SJCRH30 (cell line): ENCODE results near the gene ADH6. TPM values are rescaled to one million over a fixed set of nuclear protein-coding genes. Genes with fewer than 3 reads are reported as not detected.
"Not testable (repeated sequence)": the region's sequence is repeated elsewhere in the genome, so short reads cannot be mapped to it uniquely, and the experiment has no call there.

Experiments used
- DNase-seq, 2 experiments: peaks; one replicate each; pipeline ENCODE4 v3.0.0-alpha.2; 2015 to 2020
- H3K27ac ChIP-seq: fragments of 250-450 bp; sonication (Bioruptor Pico); 2 replicates; pipeline ENCODE4 v1.5.1; 2020; ENCODE audit warnings: mild to moderate bottlenecking, moderate library complexity
- H3K27me3 ChIP-seq: fragments of 250-450 bp; sonication (Bioruptor Pico); 2 replicates; pipeline ENCODE4 v1.5.1; 2020; ENCODE audit warnings: mild to moderate bottlenecking, moderate library complexity
- H3K36me3 ChIP-seq: fragments of 250-450 bp; sonication (Bioruptor Pico); 2 replicates; pipeline ENCODE4 v1.5.1; 2020; ENCODE audit warnings: mild to moderate bottlenecking, moderate library complexity
- H3K4me1 ChIP-seq: fragments of 250-450 bp; sonication (Bioruptor Pico); 2 replicates; pipeline ENCODE4 v1.5.1; 2020; ENCODE audit warnings: mild to moderate bottlenecking, moderate library complexity
- H3K4me3 ChIP-seq: fragments of 250-450 bp; sonication (Bioruptor Pico); 2 replicates; pipeline ENCODE4 v1.5.1; 2020; ENCODE audit warnings: mild to moderate bottlenecking, moderate library complexity
- H3K9me3 ChIP-seq: fragments of 250-450 bp; sonication (Bioruptor Pico); replicated peaks from 2 replicates; pipeline ENCODE4 v1.5.1; 2020; ENCODE audit warnings: mild to moderate bottlenecking, moderate library complexity
- total RNA-seq: library from RNA; depleted of rRNA; stranded (reverse); fragments of >200 nt; shearing (Covaris generic); gene quantifications from 2 replicates; pipeline ENCODE4 v1.2.3, GENCODE V29; 2014; rRNA removed

Gene ADH6
- not detected in 2 replicates for total RNA-seq

- Histone ChIP-seq H3K4me3 (no peak within 1 kb of the TSS), H3K9me3 (no peaks in the 10 kb centered on the region), H3K36me3 (no peaks in the 10 kb centered on the region), H3K27ac (no peak within 1 kb of the TSS), H3K4me1 (no peaks in the 10 kb centered on the region), H3K27me3 (no peaks in the 10 kb centered on the region)
- no peak for DNase-seq
Observed at GRCh38 chr4:99219072-99219471, at the start of gene ADH6. Gene ADH6 (minus strand): TSS chr4:99219246. CDS start chr4:99219152, 94 bp downstream.

DNA sequence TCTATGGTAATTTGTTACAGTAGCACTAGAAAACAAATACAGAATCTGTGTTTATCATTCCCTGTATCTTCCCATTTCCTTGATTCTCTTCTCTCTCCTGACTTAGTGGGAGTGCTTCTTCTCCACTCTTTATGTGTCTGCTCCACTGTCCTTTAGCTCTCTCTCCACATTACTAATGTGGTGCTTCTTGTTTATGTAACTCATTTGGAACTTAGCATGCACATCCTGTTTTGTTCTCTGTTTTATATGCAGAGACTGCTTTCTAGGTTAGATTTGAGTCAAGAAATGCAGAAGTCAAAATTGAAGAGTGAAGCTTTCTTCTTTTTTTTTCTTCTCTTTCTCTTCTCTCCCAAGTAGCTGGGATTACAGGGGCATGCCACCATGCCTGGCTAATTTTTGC, 45.9 kb upstream of the ADH6 start:
- H3K27me3 ChIP-seq, result no peaks in the 10 kb centered on the region
- H3K4me3 ChIP-seq, result no peak overlapping the region
- H3K4me1 ChIP-seq, result no peaks in the 10 kb centered on the region
- no peak for DNase-seq
- H3K9me3 ChIP-seq, result no peaks in the 10 kb centered on the region
- H3K36me3 ChIP-seq, result no peaks in the 10 kb centered on the region
- H3K27ac ChIP-seq, result no peak overlapping the region

GRCh38 chr4:99252746-99253145, 33.7 kb upstream of the ADH6 start:
- Histone ChIP-seq H3K27ac (no peak overlapping the region), H3K36me3 (no peaks in the 10 kb centered on the region), H3K9me3 (no peaks in the 10 kb centered on the region), H3K4me3 (no peak overlapping the region), H3K27me3 (no peaks in the 10 kb centered on the region), H3K4me1 (no peaks in the 10 kb centered on the region)
- no peak for DNase-seq

DNA sequence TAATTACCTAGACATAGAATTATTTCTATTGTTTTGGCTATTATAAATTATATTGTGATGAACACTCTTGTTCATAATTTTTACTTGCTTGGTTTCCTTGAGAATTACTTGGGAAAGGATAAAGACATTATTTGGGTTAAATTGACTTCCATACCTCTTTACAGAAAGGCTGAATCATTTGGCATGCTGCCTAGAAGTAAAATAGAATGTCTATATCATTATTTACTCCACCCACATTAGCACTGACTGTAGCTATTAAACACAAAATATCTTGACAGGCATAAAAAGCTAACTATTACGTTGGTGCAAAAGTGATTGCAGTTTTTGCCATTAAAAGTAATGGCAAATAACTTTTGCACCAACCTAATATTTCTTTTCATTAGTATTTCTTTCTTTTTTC, 29.7 kb upstream of the ADH6 start:
- Histone ChIP-seq H3K4me1 (no peaks in the 10 kb centered on the region), H3K4me3 (no peak overlapping the region), H3K27me3 (no peaks in the 10 kb centered on the region), H3K27ac (no peak overlapping the region), H3K9me3 (no peaks in the 10 kb centered on the region), H3K36me3 (no peaks in the 10 kb centered on the region)
- no peak for DNase-seq

DNA sequence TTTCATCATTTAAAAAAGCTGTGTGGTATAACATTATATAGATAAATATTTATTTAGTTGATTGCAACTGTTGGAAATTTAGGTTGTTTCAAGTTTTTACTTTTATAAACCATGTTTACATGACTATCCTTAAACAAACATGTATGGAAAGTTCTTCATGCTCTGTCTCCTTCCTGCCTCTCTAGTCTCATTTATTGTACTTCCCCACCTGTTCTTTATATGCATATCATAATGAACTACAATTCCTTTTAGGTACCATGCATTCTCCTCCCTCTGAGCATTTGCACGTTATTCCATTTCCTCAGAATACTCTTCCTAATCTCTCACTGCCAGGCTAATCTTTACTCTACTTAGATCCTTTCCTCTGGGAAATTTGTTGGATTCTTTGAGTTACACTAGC, 16.9 kb upstream of the ADH6 start:
- Histone ChIP-seq H3K27me3 (no peaks in the 10 kb centered on the region), H3K27ac (no peak overlapping the region), H3K4me3 (no peak overlapping the region), H3K4me1 (no peaks in the 10 kb centered on the region), H3K36me3 (no peaks in the 10 kb centered on the region), H3K9me3 (no peaks in the 10 kb centered on the region)
- DNase-seq, result no peak

DNA sequence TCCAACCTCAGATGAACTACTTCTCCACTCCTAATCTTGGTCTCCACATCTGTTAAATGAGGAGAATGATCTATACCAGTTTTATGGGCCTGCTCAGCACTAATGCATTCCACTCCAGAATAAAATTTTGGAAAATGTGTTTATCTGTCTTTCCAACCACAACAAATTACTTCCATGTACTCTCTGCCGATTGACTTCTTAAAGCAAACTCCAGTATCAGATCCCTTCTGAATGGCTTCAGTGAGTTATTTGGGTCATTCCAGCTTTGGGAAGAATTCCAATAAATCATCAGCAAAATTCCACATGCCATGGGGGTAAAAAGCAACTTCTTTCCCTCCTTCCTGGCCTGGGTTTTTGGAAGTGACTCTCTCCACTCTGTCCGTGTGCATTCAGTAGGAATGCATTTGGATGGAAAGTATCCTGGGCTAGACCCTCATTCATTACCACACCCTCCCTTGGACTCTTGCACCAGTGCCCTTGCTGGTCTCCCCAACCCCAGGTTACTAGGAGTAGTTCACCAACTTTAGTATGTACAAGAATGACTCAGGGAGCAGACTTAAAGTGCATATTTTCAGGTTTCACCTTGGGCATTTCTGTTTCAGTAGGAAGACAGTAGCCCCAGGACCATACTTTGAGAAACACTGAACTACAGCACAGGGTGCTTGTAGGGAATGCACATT, 15.4 kb upstream of the ADH6 start:
- no peaks in the 10 kb centered on the region for H3K36me3 ChIP-seq
- H3K4me1 ChIP-seq, result no peaks in the 10 kb centered on the region
- no peaks in the 10 kb centered on the region for H3K9me3 ChIP-seq
- no peaks in the 10 kb centered on the region for H3K27me3 ChIP-seq
- H3K4me3 ChIP-seq, result no peak overlapping the region
- no peak overlapping the region for H3K27ac ChIP-seq
- no peak for DNase-seq

- H3K36me3 ChIP-seq, DNase-seq: not testable (repeated sequence)
Observed at GRCh38 chr4:99233397-99233796, 14.4 kb upstream of the ADH6 start.

GRCh38 chr4:99228706-99229105, 9.7 kb upstream of the ADH6 start:
- not testable (repeated sequence) for H3K36me3 ChIP-seq, H3K4me1 ChIP-seq, H3K27ac ChIP-seq, DNase-seq, H3K27me3 ChIP-seq, H3K9me3 ChIP-seq, H3K4me3 ChIP-seq

More at GRCh38 chr4:99233397-99233796, 14.4 kb upstream of the ADH6 start:
- H3K9me3 ChIP-seq, H3K27ac ChIP-seq, H3K27me3 ChIP-seq, H3K4me1 ChIP-seq, H3K4me3 ChIP-seq: not testable (repeated sequence)

DNA sequence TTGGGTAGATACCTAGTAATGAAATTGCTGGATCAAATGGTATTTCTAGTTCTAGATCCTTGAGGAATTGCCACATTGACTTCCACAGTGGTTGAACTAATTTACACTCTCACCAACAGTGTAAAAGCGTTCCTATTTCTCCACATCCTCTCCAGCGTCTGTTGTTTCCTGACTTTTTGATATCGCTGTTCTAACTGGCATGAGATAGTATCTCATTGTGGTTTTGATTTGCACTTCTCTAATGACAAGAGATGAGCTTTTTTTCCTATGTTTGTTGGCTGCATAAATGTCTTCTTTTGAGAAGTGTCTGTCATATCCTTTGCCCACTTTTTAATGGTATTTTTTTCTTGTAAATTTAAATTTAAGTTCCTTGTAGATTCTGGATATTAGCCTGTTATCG, 8.6 kb upstream of the ADH6 start:
- H3K9me3 ChIP-seq, H3K4me3 ChIP-seq, H3K27ac ChIP-seq: not testable (repeated sequence)

GRCh38 chr4:99221980-99222379, 2.9 kb upstream of the ADH6 start:
- Histone ChIP-seq H3K36me3 (no peaks in the 10 kb centered on the region), H3K4me1 (no peaks in the 10 kb centered on the region), H3K9me3 (no peaks in the 10 kb centered on the region), H3K27ac (no peak overlapping the region), H3K27me3 (no peaks in the 10 kb centered on the region), H3K4me3 (no peak overlapping the region)
- no peak for DNase-seq

More for the DNA sequence above, 8.6 kb upstream of the ADH6 start:
- DNase-seq, H3K36me3 ChIP-seq, H3K27me3 ChIP-seq, H3K4me1 ChIP-seq: not testable (repeated sequence)

GRCh38 chr4:99219479-99219878, 433 bp upstream of the ADH6 start:
- no peaks in the 10 kb centered on the region for H3K9me3 ChIP-seq
- no peaks in the 10 kb centered on the region for H3K36me3 ChIP-seq
- DNase-seq, result no peak
- no peak overlapping the region for H3K4me3 ChIP-seq
- no peaks in the 10 kb centered on the region for H3K4me1 ChIP-seq
- H3K27me3 ChIP-seq, result no peaks in the 10 kb centered on the region
- H3K27ac ChIP-seq, result no peak overlapping the region

GRCh38 chr4:99215521-99215920, 3.5 kb downstream of the ADH6 start:
- no peaks in the 10 kb centered on the region for H3K27me3 ChIP-seq
- no peaks in the 10 kb centered on the region for H3K36me3 ChIP-seq
- no peak overlapping the region for H3K4me3 ChIP-seq
- DNase-seq, result no peak
- H3K9me3 ChIP-seq, result no peaks in the 10 kb centered on the region
- H3K27ac ChIP-seq, result no peak overlapping the region
- no peaks in the 10 kb centered on the region for H3K4me1 ChIP-seq

DNA sequence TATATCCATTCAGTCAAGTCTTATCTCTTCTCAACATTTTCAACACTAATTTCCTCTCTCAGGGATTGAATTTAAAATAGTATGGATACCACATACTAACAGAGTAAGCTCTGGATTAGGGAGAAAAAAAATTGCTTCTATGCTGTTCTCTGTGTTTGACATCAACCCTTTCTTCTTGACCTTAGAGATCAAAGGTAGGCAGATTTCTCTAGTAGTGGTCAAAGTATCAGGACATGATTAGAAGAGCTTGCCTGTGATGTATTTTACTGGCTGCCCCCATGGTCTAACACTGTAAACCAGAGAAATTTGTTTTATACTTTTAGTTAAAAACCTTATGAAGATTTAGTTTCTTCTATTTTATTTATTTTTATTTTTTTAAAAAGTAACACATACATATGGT, 8.3 kb downstream of the ADH6 start:
- H3K4me3 ChIP-seq, result no peak overlapping the region
- H3K27me3 ChIP-seq, result no peaks in the 10 kb centered on the region
- no peaks in the 10 kb centered on the region for H3K36me3 ChIP-seq
- no peak overlapping the region for H3K27ac ChIP-seq
- DNase-seq, result no peak
- H3K9me3 ChIP-seq, result no peaks in the 10 kb centered on the region
- H3K4me1 ChIP-seq, result no peaks in the 10 kb centered on the region

DNA sequence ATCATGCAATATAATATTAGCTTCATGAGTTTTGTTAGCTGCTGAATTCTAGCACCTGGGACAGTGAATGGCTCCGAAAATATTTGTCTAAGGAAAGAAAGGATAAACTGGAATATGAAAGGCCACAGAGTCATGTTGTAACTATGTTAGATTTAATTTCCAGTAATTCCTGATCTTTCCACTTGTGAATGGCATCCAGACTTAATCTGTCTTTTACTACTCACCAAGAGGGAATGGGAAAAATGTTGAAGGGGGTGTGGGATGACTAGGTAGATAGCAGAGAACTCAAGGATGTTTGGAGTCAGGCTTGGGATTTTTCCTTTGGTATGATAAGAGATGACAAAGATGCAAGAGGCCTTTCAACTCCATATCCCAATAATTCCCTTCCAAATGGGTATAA, 9.4 kb downstream of the ADH6 start:
- no peak for DNase-seq
- Histone ChIP-seq H3K27ac (no peak overlapping the region), H3K9me3 (no peaks in the 10 kb centered on the region)

GRCh38 chr4:99208719-99209075, 10.3 kb downstream of the ADH6 start:
- Histone ChIP-seq H3K4me1 (no peaks in the 10 kb centered on the region), H3K4me3 (no peak overlapping the region), H3K27ac (no peak overlapping the region), H3K36me3 (no peaks in the 10 kb centered on the region), H3K9me3 (no peaks in the 10 kb centered on the region), H3K27me3 (no peaks in the 10 kb centered on the region)
- DNase-seq, result no peak

More for the DNA sequence above, 9.4 kb downstream of the ADH6 start:
- H3K4me3 ChIP-seq, result no peak overlapping the region
- no peaks in the 10 kb centered on the region for H3K4me1 ChIP-seq
- no peaks in the 10 kb centered on the region for H3K36me3 ChIP-seq
- no peaks in the 10 kb centered on the region for H3K27me3 ChIP-seq

- H3K36me3 ChIP-seq, result no peaks in the 10 kb centered on the region
- no peak overlapping the region for H3K4me3 ChIP-seq
- no peak overlapping the region for H3K27ac ChIP-seq
- no peaks in the 10 kb centered on the region for H3K4me1 ChIP-seq
- no peaks in the 10 kb centered on the region for H3K9me3 ChIP-seq
- H3K27me3 ChIP-seq, result no peaks in the 10 kb centered on the region
- no peak for DNase-seq
Observed at GRCh38 chr4:99207911-99208718, 10.9 kb downstream of the ADH6 start.
